ENCODE measurements around the gene PRKD1.

PRKD1 gene

GRCh38 chr14:29829851-29830250 lies 97.8 kb downstream of the PRKD1 start:
- no peak for DNase-seq

DNA sequence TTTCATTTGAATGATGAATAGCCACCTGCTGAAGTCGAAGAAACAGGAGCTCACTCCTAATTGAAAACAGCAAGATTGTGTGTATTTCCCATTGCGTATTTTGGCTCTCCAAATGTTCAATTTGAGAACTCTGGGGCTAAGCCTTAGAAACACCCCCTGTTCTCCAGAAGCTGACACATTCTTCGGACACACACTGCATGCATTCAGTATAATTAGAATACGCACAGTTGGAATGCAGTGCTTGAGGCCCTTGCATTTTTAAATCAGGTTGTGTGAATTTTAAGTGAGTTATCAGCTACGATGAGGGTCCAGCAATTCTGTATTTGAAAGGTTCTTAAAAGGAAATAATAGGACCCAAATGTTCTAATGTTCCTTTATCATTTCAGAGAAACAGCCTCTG lies 103.8 kb downstream of the PRKD1 start:
- no peak for DNase-seq

DNA sequence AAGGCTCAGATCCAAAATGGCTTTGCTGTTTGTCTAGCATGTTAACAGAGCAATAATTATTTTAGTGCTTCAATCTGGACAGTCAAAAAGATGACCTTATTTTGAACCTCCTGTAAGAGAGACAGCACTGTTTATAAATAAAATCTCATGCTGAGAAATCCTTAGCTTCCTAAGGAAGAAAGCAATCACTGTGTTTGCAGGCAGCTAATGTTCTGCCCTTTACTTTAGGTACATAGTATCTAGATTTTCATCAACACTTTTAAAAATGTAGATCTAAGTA lies 105.3 kb downstream of the PRKD1 start:
- no peak for DNase-seq

DNA sequence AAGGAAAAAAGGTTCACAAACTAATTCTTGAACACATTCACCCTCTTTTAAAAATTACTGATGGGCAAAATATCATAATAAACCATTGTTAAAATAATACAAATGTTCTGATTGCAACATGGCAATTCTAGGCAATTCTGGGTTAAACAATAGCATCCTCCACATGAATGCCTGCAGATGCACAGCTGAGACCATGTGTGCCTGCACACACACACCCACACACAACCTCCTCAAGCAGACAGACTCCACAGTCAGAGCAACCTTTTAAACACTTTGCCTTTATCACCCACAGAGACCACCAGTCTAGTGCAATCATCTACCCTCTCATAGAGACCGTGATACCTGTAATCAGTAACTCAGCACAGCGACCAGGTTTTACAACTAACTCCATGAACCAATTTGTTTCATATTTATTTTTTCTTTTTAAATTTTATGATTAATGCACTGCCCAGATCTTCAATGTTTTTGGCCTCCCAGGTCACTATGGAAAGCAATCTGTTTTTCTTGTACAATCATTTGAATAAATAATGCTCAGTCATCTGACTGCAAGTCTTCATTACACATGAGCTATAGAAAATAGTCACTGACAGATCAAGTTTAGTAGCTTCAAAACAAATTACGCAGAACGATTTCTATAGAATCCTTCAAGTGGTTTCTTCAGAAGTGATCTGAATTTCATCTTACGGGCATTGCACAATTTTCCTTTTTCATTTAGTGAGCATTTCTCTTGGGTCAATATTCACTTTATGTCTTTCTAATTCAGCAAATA lies 105.8 kb downstream of the PRKD1 start:
- no peak for DNase-seq

GRCh38 chr14:29821242-29821641 lies 106.4 kb downstream of the PRKD1 start:
- DNase-seq, result no peak

GRCh38 chr14:29820785-29821184 lies 106.9 kb downstream of the PRKD1 start:
- DNase-seq, result no peak

GRCh38 chr14:29817767-29818405 lies 109.8 kb downstream of the PRKD1 start:
- no peak for DNase-seq

- no peak for DNase-seq
Observed at GRCh38 chr14:29815016-29815674, 112.5 kb downstream of the PRKD1 start.

GRCh38 chr14:29814156-29815015 lies 113.3 kb downstream of the PRKD1 start:
- DNase-seq, result no peak

DNA sequence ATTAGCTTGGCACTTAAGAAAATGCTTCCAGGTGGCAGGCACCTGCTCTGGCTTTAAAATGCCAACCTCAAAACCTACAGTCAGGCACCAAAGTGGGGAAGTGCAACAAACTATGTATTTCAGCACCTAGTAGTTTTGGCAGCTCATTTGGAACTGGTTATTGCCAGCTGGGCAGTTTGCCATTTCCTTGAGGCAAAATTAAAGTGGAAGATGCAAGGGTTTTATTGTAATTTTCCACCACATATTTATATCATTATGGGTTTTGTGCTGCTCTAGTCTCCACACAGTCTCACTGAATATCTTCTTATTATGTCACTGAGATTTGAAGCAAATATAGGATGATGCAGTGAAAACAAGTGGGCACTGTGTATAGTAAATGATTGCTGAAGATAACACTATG lies 117.0 kb downstream of the PRKD1 start:
- no peak for DNase-seq

DNA sequence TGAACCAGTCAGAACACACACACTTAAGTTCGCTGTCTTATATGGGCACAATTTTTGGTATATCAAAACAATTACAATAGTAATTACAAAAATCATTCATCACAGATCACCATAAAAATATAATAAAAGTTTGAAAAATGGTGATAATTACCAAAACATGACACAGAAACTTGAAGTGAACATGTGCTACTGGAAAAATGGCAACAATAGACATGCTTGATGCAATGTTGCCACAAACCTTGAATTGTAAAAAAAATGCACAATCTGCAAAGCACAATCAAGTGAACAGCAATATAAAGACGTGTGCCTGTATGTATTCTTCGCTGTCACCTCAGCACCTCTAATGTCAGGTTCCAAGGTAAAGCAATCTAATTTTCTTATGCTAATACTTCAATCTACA lies 117.6 kb downstream of the PRKD1 start:
- no peak for DNase-seq

GRCh38 chr14:29806124-29806517 lies 121.5 kb downstream of the PRKD1 start:
- no peak for DNase-seq

- DNase-seq, result no peak
Observed at GRCh38 chr14:29805415-29806123, 122.1 kb downstream of the PRKD1 start.

DNA sequence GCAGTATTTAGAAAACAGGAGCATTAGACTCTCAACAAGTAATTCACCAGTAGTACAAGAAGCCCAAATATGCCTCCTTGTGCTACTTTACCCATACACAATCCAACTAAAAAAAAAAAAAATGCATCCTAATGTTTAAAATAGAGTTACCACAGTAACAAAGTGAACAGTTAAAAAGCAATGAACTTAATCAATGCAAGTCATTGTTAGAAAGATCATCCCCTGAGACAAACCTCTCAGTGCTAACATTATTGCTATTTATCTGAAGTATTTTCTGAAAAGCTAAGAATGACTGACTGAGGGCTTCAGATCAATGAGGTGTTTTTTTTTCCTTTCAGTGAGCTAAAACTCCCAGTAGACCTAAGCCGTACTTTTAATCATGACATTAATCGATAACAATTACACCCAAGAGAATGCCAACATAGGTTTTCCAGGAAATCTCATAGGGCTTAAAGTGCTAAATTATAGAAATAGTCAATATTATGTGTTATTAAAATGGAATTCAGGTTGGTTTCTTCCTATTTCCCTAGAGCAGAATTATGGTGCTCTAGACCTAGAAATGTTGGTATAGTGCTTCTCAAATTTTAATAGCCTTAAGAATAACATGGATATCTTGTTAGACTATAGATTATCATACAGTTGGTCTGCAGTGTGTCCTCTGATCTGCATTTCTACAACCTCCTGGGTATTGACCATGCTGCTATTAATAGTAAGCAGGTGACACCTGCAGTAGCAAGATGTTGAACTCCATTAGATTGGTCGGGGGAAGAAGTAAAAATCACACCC lies 123.0 kb downstream of the PRKD1 start:
- no peak for DNase-seq

GRCh38 chr14:29803045-29803444 lies 124.6 kb downstream of the PRKD1 start:
- DNase-seq, result no peak

DNA sequence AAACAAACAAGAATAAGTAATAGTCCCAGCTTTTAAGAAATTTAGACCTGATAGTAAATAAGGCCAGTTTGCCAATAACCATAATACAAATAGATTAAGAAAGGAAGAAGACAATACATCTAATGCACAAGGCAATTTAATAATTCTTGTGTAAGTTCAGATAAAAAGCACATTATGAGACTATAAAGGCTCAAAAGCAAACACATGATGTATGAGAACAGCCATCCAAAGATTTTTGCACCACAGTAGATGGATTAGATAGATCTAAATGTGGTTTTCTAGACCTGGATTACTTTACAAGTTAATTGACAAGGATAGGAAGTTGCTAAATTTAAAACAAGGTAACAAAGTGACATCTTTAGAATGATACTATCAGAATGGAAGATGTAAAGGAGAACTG lies 125.4 kb downstream of the PRKD1 start:
- DNase-seq, result no peak

- DNase-seq, result no peak
Observed at GRCh38 chr14:29800961-29801360, 126.7 kb downstream of the PRKD1 start.

DNA sequence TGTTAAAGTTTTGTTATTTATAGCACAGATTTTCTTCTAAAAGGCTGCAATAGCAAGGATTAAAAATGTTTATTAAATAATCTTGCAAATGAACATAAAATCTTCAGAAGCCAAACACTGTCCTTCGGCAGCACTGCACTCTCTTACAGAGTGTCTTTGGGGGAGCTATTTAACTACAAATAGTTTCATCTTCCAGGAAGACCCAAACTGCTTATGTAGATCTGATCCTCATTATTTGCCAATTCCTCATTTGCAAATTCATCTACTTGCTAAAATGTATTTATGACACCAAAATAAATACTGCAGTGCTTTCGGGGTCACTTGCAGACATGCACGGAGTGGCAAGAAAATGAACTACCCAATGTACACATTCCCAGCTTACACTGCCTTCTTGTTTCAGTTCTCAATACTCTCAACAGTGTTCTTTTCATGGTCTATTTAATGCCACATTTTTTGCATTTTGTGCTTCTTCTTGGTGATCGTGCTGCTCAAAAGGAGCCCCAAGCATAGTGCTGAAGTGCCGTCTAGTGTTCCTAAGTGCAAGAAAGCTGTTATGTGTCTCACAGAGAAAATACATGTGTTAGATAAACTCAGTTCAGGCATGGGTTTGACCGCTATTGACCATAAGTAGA lies 128.1 kb downstream of the PRKD1 start:
- no peak for DNase-seq

DNA sequence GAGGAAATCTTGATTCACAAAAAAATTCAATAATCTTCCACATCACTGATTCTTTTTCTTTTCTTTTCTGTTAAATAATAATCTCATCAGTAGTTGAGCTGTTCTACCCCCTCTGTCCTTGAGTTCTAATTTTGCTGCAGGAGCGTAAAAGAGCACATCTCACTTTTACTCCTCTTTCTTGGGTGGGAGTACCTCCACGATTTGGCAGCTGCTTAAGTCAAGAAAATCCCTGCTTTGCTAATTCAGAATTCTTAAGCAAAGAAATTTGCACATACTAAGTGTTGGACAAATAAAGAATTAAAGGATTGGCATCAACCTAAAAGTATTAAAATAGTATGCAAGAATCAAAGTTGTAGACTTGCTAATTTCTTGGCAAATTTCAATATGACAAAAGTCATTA lies 128.8 kb downstream of the PRKD1 start:
- DNase-seq, result no peak

DNA sequence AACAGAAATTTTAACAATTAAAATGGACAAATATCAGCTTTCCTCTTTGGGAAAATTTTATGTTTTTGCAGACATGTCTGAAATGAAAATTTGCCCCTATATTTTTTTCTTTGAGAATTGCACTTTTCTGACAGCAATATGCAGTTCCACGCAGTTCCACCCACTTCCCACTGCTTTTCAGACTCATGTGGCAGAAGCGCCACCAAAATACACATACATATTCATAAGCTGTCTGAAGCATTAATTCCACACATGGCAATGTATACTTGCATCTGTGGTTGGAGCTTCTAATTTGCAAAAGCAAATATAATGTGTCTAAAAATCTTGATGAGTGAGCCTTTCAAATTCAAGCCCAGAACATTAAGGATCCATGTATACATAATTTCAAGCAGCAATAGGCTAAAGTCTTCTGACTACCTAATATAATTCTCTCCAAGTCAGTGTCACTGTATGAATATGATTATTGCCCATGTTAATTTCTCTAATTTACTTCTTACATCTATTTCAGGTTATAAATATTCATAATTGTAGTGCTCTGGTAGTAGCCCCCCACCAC lies 129.5 kb downstream of the PRKD1 start:
- DNase-seq, result no peak

DNA sequence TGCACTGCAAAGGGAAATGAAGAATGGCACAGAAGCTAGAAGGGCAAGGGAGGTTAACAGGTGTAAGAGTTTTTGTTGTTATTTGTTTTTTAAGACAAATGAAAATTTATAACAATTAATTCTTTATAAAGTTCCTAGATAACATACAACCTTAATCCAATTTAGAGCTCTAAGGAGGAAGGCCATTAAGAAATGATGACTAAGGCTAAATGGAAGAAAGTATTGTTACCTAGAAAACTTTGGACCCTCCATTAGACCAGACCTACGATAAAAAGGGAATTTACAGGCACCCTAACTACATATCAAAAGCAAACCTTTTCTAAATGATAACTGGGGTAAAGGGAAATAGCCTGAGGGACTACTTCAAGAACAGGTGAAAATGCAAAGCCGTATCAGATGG lies 130.8 kb downstream of the PRKD1 start:
- DNase-seq, result no peak
